SK-N-SH (cell line): Measurements from ENCODE around the gene NT5C1B. TPM values are rescaled to one million over a fixed set of nuclear protein-coding genes. Genes with fewer than 3 reads are reported as not detected.

Source experiments
- CTCF ChIA-PET: fragments of 300-600, 350-600 bp; formaldehyde crosslinking; extraction: SDS; loops from one replicate; lab custom pipeline; 2021; lab: Yijun Ruan, JAX
- POLR2A ChIA-PET: fragments of 350-600 bp; sonication (Branson Sonifier 250); formaldehyde crosslinking; extraction: SDS; loops from one replicate; lab custom pipeline; 2020; ENCODE audit warnings: antibody characterized with exemption, inconsistent platforms; lab: Yijun Ruan, JAX
- DNase-seq: peaks from one replicate; pipeline ENCODE4 v3.0.0; 2012
- H2AFZ ChIP-seq: fragments of 200-600 bp; sonication (generic); 2 replicates; pipeline ENCODE4 v1.8.1; 2016; ENCODE audit warnings: antibody characterized with exemption, mild to moderate bottlenecking, low read depth
- H3F3A ChIP-seq: fragments of 200-600 bp; sonication (generic); replicated peaks from 2 replicates; pipeline ENCODE3; 2016; ENCODE audit warnings: antibody characterized with exemption, mild to moderate bottlenecking; ENCODE audit not compliant: insufficient read depth
- H3K27ac ChIP-seq, 2 experiments: fragments of 200-500 bp in 1 of 2; fragments of 200-600 bp in 1 of 2; sonication (Bioruptor generic) in 1 of 2; sonication (generic), shearing (Covaris generic) in 1 of 2; 2 replicates each; pipeline versions ENCODE4 v1.5.1 to v1.6.1; 2014 to 2016; ENCODE audit warnings: low read depth in 2 of 2, inconsistent platforms in 1 of 2, low read length in 1 of 2, mild to moderate bottlenecking in 1 of 2, mixed read lengths in 1 of 2
- H3K27me3 ChIP-seq: fragments of 200-600 bp; sonication (generic), shearing (Covaris generic); 2 replicates; pipeline ENCODE4 v1.6.1; 2016; ENCODE audit warnings: mixed run types; ENCODE audit not compliant: insufficient read depth
- H3K36me3 ChIP-seq, 2 experiments: fragments of 200-500 bp in 1 of 2; fragments of 200-600 bp in 1 of 2; sonication (Bioruptor generic) in 1 of 2; sonication (generic) in 1 of 2; replicated peaks in 1 of 2; 2 replicates each; pipeline versions ENCODE3 to v1.5.1; 2014 to 2016; ENCODE audit warnings: low read length in 1 of 2, mild to moderate bottlenecking in 1 of 2; ENCODE audit not compliant: insufficient read depth in 2 of 2, control insufficient read depth in 1 of 2
- H3K4me1 ChIP-seq, 2 experiments: fragments of 200-500 bp in 1 of 2; fragments of 200-600 bp in 1 of 2; sonication (Bioruptor generic) in 1 of 2; sonication (generic), shearing (Covaris generic) in 1 of 2; 2 replicates each; pipeline versions ENCODE4 v1.5.1 to v1.6.1; 2014 to 2016; ENCODE audit warnings: low read depth in 1 of 2, low read length in 1 of 2, mixed run types in 1 of 2; ENCODE audit not compliant: insufficient read depth in 2 of 2, control insufficient read depth in 1 of 2
- H3K4me2 ChIP-seq: fragments of 200-600 bp; sonication (generic), shearing (Covaris generic); 2 replicates; pipeline ENCODE4 v1.6.1; 2017; ENCODE audit warnings: mixed run types
- H3K4me3 ChIP-seq, 2 experiments: fragments of 200-500 bp in 1 of 2; fragments of 200-600 bp in 1 of 2; sonication (Bioruptor generic) in 1 of 2; sonication (generic), shearing (Covaris generic) in 1 of 2; 2 replicates each; pipeline versions ENCODE4 v1.5.1 to v1.8.1; 2014 to 2016; ENCODE audit warnings: low read depth in 2 of 2, inconsistent platforms in 1 of 2, low read length in 1 of 2, mild to moderate bottlenecking in 1 of 2, mixed read lengths in 1 of 2, moderate library complexity in 1 of 2
- H3K79me2 ChIP-seq: fragments of 200-600 bp; sonication (generic); 2 replicates; pipeline ENCODE4 v1.8.1; 2017; ENCODE audit warnings: mild to moderate bottlenecking; ENCODE audit not compliant: insufficient read depth
- H3K9ac ChIP-seq: fragments of 200-600 bp; sonication (generic); 2 replicates; pipeline ENCODE4 v1.6.1; 2017; ENCODE audit warnings: mixed run types
- H3K9me2 ChIP-seq: fragments of 200-600 bp; sonication (generic); 2 replicates; pipeline ENCODE4 v1.6.1; 2017; ENCODE audit warnings: mixed run types
- H3K9me3 ChIP-seq: fragments of 200-600 bp; sonication (generic); 2 replicates; pipeline ENCODE4 v1.6.1; 2017; ENCODE audit warnings: mixed run types, mild to moderate bottlenecking, moderate library complexity
- H4K20me1 ChIP-seq: fragments of 200-600 bp; sonication (generic); 2 replicates; pipeline ENCODE4 v1.6.1; 2017; ENCODE audit warnings: mild to moderate bottlenecking, mixed run types; ENCODE audit not compliant: insufficient read depth
- FOSL2 ChIP-seq: IDR thresholded peaks from 2 replicates; pipeline ENCODE4 v1.4.0; 2012; ENCODE audit warnings: low read depth, mild to moderate bottlenecking, moderate library complexity, borderline replicate concordance
- FOXJ3 ChIP-seq: sonication (generic); formaldehyde crosslinking; IDR thresholded peaks from 2 replicates; pipeline ENCODE4 v1.5.1; 2020; ENCODE audit warnings: mild to moderate bottlenecking, missing genetic modification reagents
- FOXM1 ChIP-seq: IDR thresholded peaks from 2 replicates; pipeline ENCODE4 v1.4.0; 2012; ENCODE audit warnings: low read depth, mild to moderate bottlenecking
- GABPA ChIP-seq: IDR thresholded peaks from 2 replicates; pipeline ENCODE4 v1.4.0; 2012; ENCODE audit warnings: low read depth, mild to moderate bottlenecking
- SMC3 ChIP-seq: IDR thresholded peaks from 2 replicates; pipeline ENCODE4 v1.6.1; 2012; ENCODE audit warnings: low read depth, low read length, improper control_type of control experiment
- TCF12 ChIP-seq: IDR thresholded peaks from 2 replicates; pipeline ENCODE4 v1.4.0; 2012
- ZBTB33 ChIP-seq: IDR thresholded peaks from 2 replicates; pipeline ENCODE4 v1.4.0; 2012; ENCODE audit warnings: low read depth, borderline replicate concordance
- WGBS: methylation state at CpG from one replicate; pipeline ENCODE4 v1.1.6; 2017; ENCODE audit warnings: low lambda C conversion rate; 5-methylcytosine and 5-hydroxymethylcytosine counted together
- polyA plus RNA-seq, 3 experiments: library from polyadenylated mRNA; depleted of rRNA; stranded (reverse); fragments of >200 nt; gene quantifications; 2 replicates each; pipeline ENCODE4 v1.2.3, GENCODE V29; 2012
- TF ChIP-seq, protein P1 (sequence below): fragments of 200-600 bp; sonication (generic); IDR thresholded peaks from 2 replicates; pipeline ENCODE4 v1.6.1; 2017; ENCODE audit warnings: antibody characterized with exemption, mild to moderate bottlenecking, moderate library complexity
- TF ChIP-seq, protein P2 (sequence below): fragments of 150-350 bp; IDR thresholded peaks from 2 replicates; pipeline ENCODE4 v1.6.1; 2017; ENCODE audit warnings: antibody characterized with exemption, low read length, low read depth, borderline replicate concordance

The NT5C1B gene
- polyA plus RNA-seq, 1 of the 3 experiments (the other 2 are of a cell fraction): not detected

GRCh38 chr2:18603854-18604530 lies 14.6 kb upstream of the NT5C1B start (continued):
- TF ChIP-seq ZBTB33 (no peak), FOXM1 (no peak), SMC3 (peak; percentile 15; the same call in 1 of the 2 replicates), TCF12 (peak; percentile 96), FOXJ3 (CRISPR knock-in tag) (peak; percentile 89), GABPA (no peak), FOSL2 (0 out of 2 replicates have a peak, but pooled peaks have one; percentile 14)
- TF ChIP-seq, protein P1, sequence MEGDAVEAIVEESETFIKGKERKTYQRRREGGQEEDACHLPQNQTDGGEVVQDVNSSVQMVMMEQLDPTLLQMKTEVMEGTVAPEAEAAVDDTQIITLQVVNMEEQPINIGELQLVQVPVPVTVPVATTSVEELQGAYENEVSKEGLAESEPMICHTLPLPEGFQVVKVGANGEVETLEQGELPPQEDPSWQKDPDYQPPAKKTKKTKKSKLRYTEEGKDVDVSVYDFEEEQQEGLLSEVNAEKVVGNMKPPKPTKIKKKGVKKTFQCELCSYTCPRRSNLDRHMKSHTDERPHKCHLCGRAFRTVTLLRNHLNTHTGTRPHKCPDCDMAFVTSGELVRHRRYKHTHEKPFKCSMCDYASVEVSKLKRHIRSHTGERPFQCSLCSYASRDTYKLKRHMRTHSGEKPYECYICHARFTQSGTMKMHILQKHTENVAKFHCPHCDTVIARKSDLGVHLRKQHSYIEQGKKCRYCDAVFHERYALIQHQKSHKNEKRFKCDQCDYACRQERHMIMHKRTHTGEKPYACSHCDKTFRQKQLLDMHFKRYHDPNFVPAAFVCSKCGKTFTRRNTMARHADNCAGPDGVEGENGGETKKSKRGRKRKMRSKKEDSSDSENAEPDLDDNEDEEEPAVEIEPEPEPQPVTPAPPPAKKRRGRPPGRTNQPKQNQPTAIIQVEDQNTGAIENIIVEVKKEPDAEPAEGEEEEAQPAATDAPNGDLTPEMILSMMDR: no peak
- TF ChIP-seq, protein P2, sequence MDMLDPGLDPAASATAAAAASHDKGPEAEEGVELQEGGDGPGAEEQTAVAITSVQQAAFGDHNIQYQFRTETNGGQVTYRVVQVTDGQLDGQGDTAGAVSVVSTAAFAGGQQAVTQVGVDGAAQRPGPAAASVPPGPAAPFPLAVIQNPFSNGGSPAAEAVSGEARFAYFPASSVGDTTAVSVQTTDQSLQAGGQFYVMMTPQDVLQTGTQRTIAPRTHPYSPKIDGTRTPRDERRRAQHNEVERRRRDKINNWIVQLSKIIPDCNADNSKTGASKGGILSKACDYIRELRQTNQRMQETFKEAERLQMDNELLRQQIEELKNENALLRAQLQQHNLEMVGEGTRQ: no peak

GRCh38 chr2:18602298-18602697 lies 12.9 kb upstream of the NT5C1B start:
- DNase-seq: no peak
- ChIA-PET POLR2A (interaction anchor here (2.2 kb wide), 1 partner anchor 42 kb away, joined by 7 read pairs; the partner anchor contains the start of gene RDH14), CTCF (interaction anchor here (0.9 to 2.8 kb wide), 6 partner anchors 8 to 746 kb away, joined by 3 to 14 read pairs (median 3); no protein-coding TSS in a partner anchor)
- peaks cover 27 to 34% of the 10 kb centered on the region in 2 experiments for H3K4me1 ChIP-seq
- H3K4me2 ChIP-seq: no peak overlapping the region
- H3F3A ChIP-seq: peaks cover 25% of the 10 kb centered on the region
- no peak overlapping the region for H2AFZ ChIP-seq
- H3K9me3 ChIP-seq: no peaks in the 10 kb centered on the region
- H3K27me3 ChIP-seq: no peaks in the 10 kb centered on the region
- no peaks in the 10 kb centered on the region for H3K79me2 ChIP-seq
- H3K9me2 ChIP-seq: no peaks in the 10 kb centered on the region
- H3K4me3 ChIP-seq: no peak overlapping the region
- no peaks in the 10 kb centered on the region for H4K20me1 ChIP-seq
- WGBS: 89% methylated on average over 2 of the region's 2 CpGs
- no peaks in the 10 kb centered on the region for H3K36me3 ChIP-seq
- H3K27ac ChIP-seq: no peak overlapping the region
- TF ChIP-seq FOXJ3 (CRISPR knock-in tag): no peak
- TF ChIP-seq, protein P1: peak; percentile 23; the same call in 1 of the 2 replicates
- H3K9ac ChIP-seq: no peak overlapping the region
